DMS79 treated with DMSO at 0.1 percent for 48 hours (cell line): Measurements from ENCODE around the gene APPL2.
A peak's percentile ranks its signal among the peaks of the same experiment; 100 is the strongest.
"Not testable (repeated sequence)": the region's sequence is repeated elsewhere in the genome, so short reads cannot be mapped to it uniquely, and the experiment has no call there.

Source experiments
- DNase-seq: peaks from one replicate; lab custom pipeline; 2025; lab: John Stamatoyannopoulos, UW

APPL2 gene

GRCh38 chr12:105256431-105256830 lies 20.5 kb upstream of the APPL2 start:
- not testable (repeated sequence) for DNase-seq

- no peak for DNase-seq
Measured at GRCh38 chr12:105256011-105256410, 20.0 kb upstream of the APPL2 start.

- no peak for DNase-seq
Measured at GRCh38 chr12:105253866-105254513, 18.0 kb upstream of the APPL2 start.

GRCh38 chr12:105252901-105253300 lies 16.9 kb upstream of the APPL2 start:
- DNase-seq: no peak

GRCh38 chr12:105245776-105246427 lies 9.9 kb upstream of the APPL2 start:
- DNase-seq: not testable (repeated sequence)

- DNase-seq: no peak
Measured at GRCh38 chr12:105245291-105245690, 9.3 kb upstream of the APPL2 start.

GRCh38 chr12:105240228-105240627 lies 4.3 kb upstream of the APPL2 start:
- no peak for DNase-seq

- no peak for DNase-seq
Measured at GRCh38 chr12:105239304-105239703, 3.3 kb upstream of the APPL2 start.

- DNase-seq: no peak
Measured at GRCh38 chr12:105237666-105238065, 1.7 kb upstream of the APPL2 start.

GRCh38 chr12:105235281-105235731 lies 668 bp downstream of the APPL2 start:
- peak; percentile 74 for DNase-seq

GRCh38 chr12:105234197-105234596 lies 1.8 kb downstream of the APPL2 start:
- DNase-seq: no peak

GRCh38 chr12:105233041-105233905 lies 2.7 kb downstream of the APPL2 start:
- DNase-seq: peak; percentile 24

- no peak for DNase-seq
Measured at GRCh38 chr12:105231396-105231795, 4.6 kb downstream of the APPL2 start.

- no peak for DNase-seq
Measured at GRCh38 chr12:105229371-105229770, 6.6 kb downstream of the APPL2 start.

- DNase-seq: no peak
Measured at GRCh38 chr12:105228966-105229365, 7.0 kb downstream of the APPL2 start.

- DNase-seq: no peak
Measured at GRCh38 chr12:105228494-105228893, 7.5 kb downstream of the APPL2 start.

- DNase-seq: no peak
Measured at GRCh38 chr12:105227879-105228278, 8.1 kb downstream of the APPL2 start.

- no peak for DNase-seq
Measured at GRCh38 chr12:105226219-105226618, 9.8 kb downstream of the APPL2 start.

- no peak for DNase-seq
Measured at GRCh38 chr12:105225505-105226015, 10.4 kb downstream of the APPL2 start.

GRCh38 chr12:105224399-105224798 lies 11.6 kb downstream of the APPL2 start:
- DNase-seq: no peak

GRCh38 chr12:105223884-105224283 lies 12.1 kb downstream of the APPL2 start:
- no peak for DNase-seq

- DNase-seq: peak; percentile 12
Measured at GRCh38 chr12:105223352-105223845, 12.6 kb downstream of the APPL2 start.
